H1 (cell line): ENCODE measurements around the gene HMX1. TPM values are rescaled to one million over a fixed set of nuclear protein-coding genes. Genes with fewer than 3 reads are reported as not detected.

ENCODE experiments used
- CTCF ChIA-PET: fragments of 300-600 bp; sonication (Branson Sonifier 250); formaldehyde crosslinking; loops from one replicate; lab custom pipeline; 2021; ENCODE audit not compliant: partially characterized antibody; lab: Charles Lee
- POLR2A ChIA-PET: fragments of 300-600 bp; sonication (Branson Sonifier 250); formaldehyde crosslinking; loops from one replicate; lab custom pipeline; 2021; ENCODE audit warnings: inconsistent platforms; ENCODE audit not compliant: partially characterized antibody; lab: Charles Lee
- DNase-seq, 2 experiments: peaks; one replicate each; pipeline versions ENCODE4 v3.0.0 to v3.0.0-alpha.2; 2010 to 2022; ENCODE audit warnings: low spot score in 2 of 2, low read depth in 1 of 2, mixed read lengths in 1 of 2
- FAIRE-seq: peaks from 2 replicates; lab custom pipeline; 2011; peaks lifted over from hg19 to GRCh38; lab: Jason Lieb, UNC
- H2AFZ ChIP-seq: 2 replicates; pipeline ENCODE4 v1.8.1; 2012; ENCODE audit warnings: low read length, inconsistent platforms
- H2AK5ac ChIP-seq: 2 replicates; pipeline ENCODE4 v1.6.1; 2013; ENCODE audit warnings: low read depth, low read length
- H2BK120ac ChIP-seq: replicated peaks from 2 replicates; pipeline ENCODE3; 2013; ENCODE audit warnings: low read depth, low read length, inconsistent platforms
- H2BK12ac ChIP-seq: 2 replicates; pipeline ENCODE4 v1.6.1; 2013; ENCODE audit warnings: low read depth, low read length
- H2BK15ac ChIP-seq: 2 replicates; pipeline ENCODE4 v1.6.1; 2013; ENCODE audit warnings: low read length
- H2BK20ac ChIP-seq: 2 replicates; pipeline ENCODE4 v1.6.1; 2013; ENCODE audit warnings: low read length
- H2BK5ac ChIP-seq: 2 replicates; pipeline ENCODE4 v1.6.1; 2013; ENCODE audit warnings: low read depth, low read length
- H3K14ac ChIP-seq: 2 replicates; pipeline ENCODE4 v1.6.1; 2013; ENCODE audit warnings: inconsistent platforms; ENCODE audit not compliant: insufficient read length
- H3K18ac ChIP-seq: 2 replicates; pipeline ENCODE4 v1.6.1; 2013; ENCODE audit warnings: low read length; ENCODE audit errors: extremely low read depth
- H3K23ac ChIP-seq: 2 replicates; pipeline ENCODE4 v1.6.1; 2013; ENCODE audit warnings: inconsistent platforms; ENCODE audit not compliant: insufficient read length
- H3K23me2 ChIP-seq: 2 replicates; pipeline ENCODE4 v1.6.1; 2013; ENCODE audit warnings: low read depth, low read length
- H3K27ac ChIP-seq: 2 replicates; pipeline ENCODE4 v1.6.1; 2011; ENCODE audit warnings: low read depth, low read length, inconsistent platforms
- H3K27me3 ChIP-seq, 4 experiments: replicated peaks in 1 of 4; 1 replicate in 1 of 4; 2 replicates in 3 of 4; pipeline versions ENCODE4 v1.6.1 to v1.8.1; 2011 to 2013; ENCODE audit warnings: low read length in 3 of 4, mild to moderate bottlenecking in 3 of 4, inconsistent platforms in 2 of 4, mixed read lengths in 2 of 4, moderate library complexity in 1 of 4; ENCODE audit not compliant: control insufficient read depth in 3 of 4, insufficient read depth in 3 of 4; ENCODE audit errors: extremely low read depth in 1 of 4
- H3K36me3 ChIP-seq, 4 experiments: 2 replicates each; pipeline versions ENCODE4 v1.6.1 to v1.8.1; 2011 to 2013; ENCODE audit warnings: mild to moderate bottlenecking in 4 of 4, low read length in 3 of 4, moderate library complexity in 2 of 4, control low read depth in 1 of 4, inconsistent platforms in 1 of 4; ENCODE audit not compliant: insufficient read depth in 4 of 4, control insufficient read depth in 2 of 4
- H3K4ac ChIP-seq: replicated peaks from 2 replicates; pipeline ENCODE3; 2013; ENCODE audit warnings: low read length, low read depth, mixed read lengths, inconsistent platforms; ENCODE audit not compliant: insufficient read length
- H3K4me1 ChIP-seq, 4 experiments: replicated peaks in 1 of 4; 1 replicate in 1 of 4; 2 replicates in 3 of 4; pipeline versions ENCODE4 v1.6.1 to v1.8.1; 2011 to 2013; ENCODE audit warnings: low read length in 3 of 4, inconsistent platforms in 2 of 4, mixed read lengths in 1 of 4; ENCODE audit not compliant: insufficient read depth in 4 of 4, control insufficient read depth in 3 of 4
- H3K4me2 ChIP-seq, 2 experiments: 2 replicates each; pipeline versions ENCODE4 v1.6.1 to v1.8.1; 2011 to 2013; ENCODE audit warnings: low read depth in 2 of 2, low read length in 2 of 2, control low read depth in 1 of 2, inconsistent platforms in 1 of 2, mild to moderate bottlenecking in 1 of 2; ENCODE audit not compliant: insufficient read depth in 1 of 2
- H3K4me3 ChIP-seq, 4 experiments: fragments of 200-600, 300-600 bp in 1 of 4; sonication (generic), shearing (Covaris generic), sonication (Bioruptor Twin) in 1 of 4; 2 replicates each; pipeline versions ENCODE4 v1.5.1 to v1.8.1; 2011 to 2016; ENCODE audit warnings: low read length in 4 of 4, low read depth in 3 of 4, control low read depth in 2 of 4, inconsistent platforms in 2 of 4, mild to moderate bottlenecking in 2 of 4, mixed read lengths in 1 of 4, moderate library complexity in 1 of 4; ENCODE audit not compliant: insufficient read depth in 2 of 4; ENCODE audit errors: extremely low read depth in 1 of 4
- H3K56ac ChIP-seq: replicated peaks from 2 replicates; pipeline ENCODE3; 2013; ENCODE audit warnings: low read depth, mild to moderate bottlenecking, mixed read lengths, low read length, inconsistent platforms; ENCODE audit not compliant: insufficient read length
- H3K79me1 ChIP-seq: 2 replicates; pipeline ENCODE4 v1.6.1; 2013; ENCODE audit warnings: low read depth, low read length, control low read depth
- H3K79me2 ChIP-seq, 2 experiments: 2 replicates each; pipeline versions ENCODE4 v1.6.1 to v1.8.1; 2012 to 2013; ENCODE audit warnings: low read length in 2 of 2, mild to moderate bottlenecking in 2 of 2, inconsistent platforms in 1 of 2; ENCODE audit not compliant: insufficient read depth in 2 of 2, control insufficient read depth in 1 of 2
- H3K9ac ChIP-seq, 4 experiments: replicated peaks in 1 of 4; 1 replicate in 1 of 4; 2 replicates in 3 of 4; pipeline versions ENCODE4 v1.6.1 to v1.8.1; 2011 to 2013; ENCODE audit warnings: low read depth in 3 of 4, low read length in 3 of 4, control low read depth in 2 of 4, mild to moderate bottlenecking in 2 of 4, moderate library complexity in 2 of 4, inconsistent platforms in 1 of 4; ENCODE audit errors: extremely low read depth in 1 of 4
- H3K9me3 ChIP-seq, 2 experiments: 2 replicates each; pipeline versions ENCODE4 v1.6.1 to v1.8.1; 2012 to 2013; ENCODE audit warnings: mild to moderate bottlenecking in 2 of 2, moderate library complexity in 2 of 2, control low read depth in 1 of 2, inconsistent platforms in 1 of 2, low read depth in 1 of 2, low read length in 1 of 2, mixed read lengths in 1 of 2; ENCODE audit not compliant: insufficient read depth in 2 of 2
- H4K20me1 ChIP-seq, 2 experiments: replicated peaks in 1 of 2; 2 replicates each; pipeline versions ENCODE3 to v1.8.1; 2011 to 2013; ENCODE audit warnings: inconsistent platforms in 2 of 2, low read length in 2 of 2, mild to moderate bottlenecking in 1 of 2; ENCODE audit not compliant: insufficient read depth in 2 of 2, control insufficient read depth in 1 of 2
- H4K5ac ChIP-seq: 2 replicates; pipeline ENCODE4 v1.6.1; 2013; ENCODE audit warnings: low read length, low read depth, mixed read lengths, inconsistent platforms; ENCODE audit not compliant: insufficient read length
- H4K8ac ChIP-seq: 2 replicates; pipeline ENCODE4 v1.8.0; 2013; ENCODE audit warnings: mild to moderate bottlenecking, moderate library complexity, low read length, inconsistent platforms; ENCODE audit not compliant: insufficient read depth; ENCODE audit errors: extremely low read depth
- H4K91ac ChIP-seq: replicated peaks from 2 replicates; pipeline ENCODE3; 2013; ENCODE audit warnings: low read length, mixed read lengths, inconsistent platforms; ENCODE audit not compliant: insufficient read length
- CHD1 ChIP-seq: IDR thresholded peaks from 2 replicates; pipeline ENCODE4 v1.6.1; 2012; ENCODE audit warnings: low read depth, low read length, improper control_type of control experiment
- GABPA ChIP-seq: IDR thresholded peaks from 2 replicates; pipeline ENCODE4 v1.6.1; 2011; ENCODE audit warnings: mild to moderate bottlenecking, low read length, moderate library complexity, borderline replicate concordance; ENCODE audit not compliant: insufficient read depth
- NRF1 ChIP-seq: IDR thresholded peaks from 2 replicates; pipeline ENCODE4 v1.6.1; 2011; ENCODE audit warnings: mild to moderate bottlenecking, low read depth, low read length, improper control_type of control experiment
- RAD21 ChIP-seq, 2 experiments: IDR thresholded peaks in 1 of 2; conservative IDR thresholded peaks in 1 of 2; 2 replicates each; pipeline ENCODE4 v1.6.1; 2011; ENCODE audit warnings: low read depth in 2 of 2, low read length in 2 of 2, improper control_type of control experiment in 1 of 2, inconsistent platforms in 1 of 2, mild to moderate bottlenecking in 1 of 2, moderate library complexity in 1 of 2
- TEAD4 ChIP-seq: IDR thresholded peaks from 2 replicates; pipeline ENCODE4 v1.6.1; 2012; ENCODE audit warnings: low read depth, low read length, inconsistent platforms, mixed read lengths
- WGBS, 2 experiments: shearing (Covaris generic) in 1 of 2; methylation state at CpG; one replicate each; pipeline versions ENCODE4 v1.1.6 to v1.1.7; 2013 to 2015; ENCODE audit warnings: low lambda C conversion rate in 2 of 2, mixed read lengths in 2 of 2, inconsistent platforms in 1 of 2, low coverage in 1 of 2, missing lambda C conversion rate in 1 of 2; ENCODE audit not compliant: insufficient replicate concordance in 2 of 2, insufficient coverage in 1 of 2, insufficient read length in 1 of 2; ENCODE audit errors: extremely low coverage in 1 of 2, missing lambda C conversion rate in 1 of 2; 5-methylcytosine and 5-hydroxymethylcytosine counted together
- polyA plus RNA-seq, 7 experiments: library from polyadenylated mRNA; depleted of rRNA in 3 of 7; stranded (reverse) in 5 of 7; unstranded in 2 of 7; fragments of >200 nt in 5 of 7; fragments of 200-250 nt in 2 of 7; gene quantifications; 1 replicate in 5 of 7; 2 replicates in 1 of 7; 4 replicates in 1 of 7; pipeline versions ENCODE4 v1.2.1 to v1.2.3, GENCODE V29; 2011 to 2013; ENCODE audit warnings: missing spikeins in 2 of 7, mixed read lengths in 2 of 7
- total RNA-seq: library from RNA; stranded (reverse); fragmentation: NEBNext Ultra II Directional; extraction: Animal tissue kit (Norgen Biotek cat#: 25700); gene quantifications from 2 replicates; pipeline ENCODE4 v1.2.1, GENCODE V29; 2021
- TF ChIP-seq, protein P1 (sequence below): IDR thresholded peaks from 2 replicates; pipeline ENCODE4 v1.6.1; 2012; ENCODE audit warnings: inconsistent platforms

The HMX1 gene
- total and polyA plus RNA-seq, 2 of the 8 experiments (the other 6 are each of a cell fraction or from before 2014, with no cell fraction given): 0.26 TPM; not detected in 1

DNA sequence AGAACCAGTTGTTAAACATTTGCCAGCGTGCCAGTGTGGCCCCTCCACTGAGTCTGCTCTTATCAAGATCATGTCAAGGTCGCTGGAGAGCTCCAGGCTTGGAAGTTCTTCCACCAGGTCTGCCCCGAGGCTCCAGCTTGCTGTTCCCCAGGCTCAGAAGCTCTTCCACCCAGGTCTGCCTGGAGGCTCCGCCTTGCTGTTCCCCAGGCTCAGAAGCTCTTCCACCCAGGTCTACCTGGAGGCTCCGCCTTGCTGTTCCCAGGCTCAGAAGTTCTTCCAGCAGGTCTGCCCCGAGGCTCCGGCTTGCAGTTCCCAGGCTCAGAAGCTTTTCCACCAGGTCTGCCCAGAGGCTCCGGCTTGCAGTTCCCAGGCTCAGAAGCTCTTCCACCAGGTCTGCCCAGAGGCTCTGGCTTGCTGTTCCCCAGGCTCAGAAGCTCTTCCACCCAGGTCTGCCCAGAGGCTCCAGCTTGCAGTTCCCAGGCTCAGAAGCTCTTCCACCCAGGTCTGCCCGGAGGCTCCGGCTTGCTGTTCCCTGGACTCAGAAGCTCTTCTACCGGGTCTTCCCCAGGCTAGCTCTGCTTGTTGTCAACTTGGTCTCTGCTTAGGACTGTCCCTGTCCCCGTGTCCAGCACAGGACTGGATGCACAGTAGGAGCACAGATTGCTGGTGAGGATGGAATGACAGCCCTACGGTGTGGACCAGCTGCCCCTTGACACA, 54.4 kb downstream of the HMX1 start:
- no peak overlapping the region for H2BK5ac ChIP-seq
- WGBS, 2 experiments: 82% methylated on average over 13 of the region's 13 CpGs; no CpG with 5 or more reads in 1 of the 2 experiments
- H3K56ac ChIP-seq: no peak overlapping the region
- H3K36me3 ChIP-seq: no peaks in the 10 kb centered on the region
- H4K8ac ChIP-seq: no peak overlapping the region
- H3K9me3 ChIP-seq: no peaks in the 10 kb centered on the region
- H3K27ac ChIP-seq: no peak overlapping the region
- no peak for FAIRE-seq
- no peak overlapping the region for H3K18ac ChIP-seq
- H3K14ac ChIP-seq: no peak overlapping the region
- H3K79me1 ChIP-seq: no peaks in the 10 kb centered on the region
- H4K20me1 ChIP-seq: peaks cover 0 to 3% of the 10 kb centered on the region in 2 experiments
- CTCF ChIA-PET: interaction anchor here (0.7 to 2.1 kb wide), 6 partner anchors 21 to 153 kb away, joined by 3 to 7 read pairs (median 5); no protein-coding TSS in a partner anchor
- no peak overlapping the region for H3K4ac ChIP-seq
- no peak overlapping the region for H2BK20ac ChIP-seq
- no peaks in the 10 kb centered on the region for H3K79me2 ChIP-seq
- H4K91ac ChIP-seq: no peak overlapping the region
- no peaks in the 10 kb centered on the region for H3K4me1 ChIP-seq
- no peak overlapping the region for H3K4me3 ChIP-seq
- H3K23me2 ChIP-seq: no peaks in the 10 kb centered on the region
- no peak overlapping the region for H3K23ac ChIP-seq
- no peak overlapping the region for H2AFZ ChIP-seq
- H2BK15ac ChIP-seq: no peak overlapping the region
- H3K9ac ChIP-seq: no peak overlapping the region
- peak in 1 of 2 experiments; percentile 29 for DNase-seq
- POLR2A ChIA-PET: interaction anchor here (0.7 kb wide), 1 partner anchor 20 kb away, joined by 3 read pairs; no protein-coding TSS in a partner anchor
- no peak overlapping the region for H2AK5ac ChIP-seq
- no peak overlapping the region for H3K4me2 ChIP-seq
- no peak overlapping the region for H2BK12ac ChIP-seq
- H3K27me3 ChIP-seq: no peaks in the 10 kb centered on the region
- H4K5ac ChIP-seq: no peak overlapping the region
- no peak overlapping the region for H2BK120ac ChIP-seq
- TF ChIP-seq NRF1: no peak
- no peak for TF ChIP-seq GABPA
- TF ChIP-seq, protein P1, sequence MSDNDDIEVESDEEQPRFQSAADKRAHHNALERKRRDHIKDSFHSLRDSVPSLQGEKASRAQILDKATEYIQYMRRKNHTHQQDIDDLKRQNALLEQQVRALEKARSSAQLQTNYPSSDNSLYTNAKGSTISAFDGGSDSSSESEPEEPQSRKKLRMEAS: no peak
- TF ChIP-seq CHD1: no peak
- no peak for TF ChIP-seq TEAD4
- TF ChIP-seq RAD21 (IDR thresholded peaks at IDR 0.05 in 1 of 2, conservative IDR thresholded peaks at IDR 0.05 in 1 of 2; ENCODE audit: low read depth in 2 of 2, low read length in 2 of 2): no peak
